Neural crest cell (in vitro differentiated cells): ENCODE results near the gene PHACTR1. TPM values are rescaled to one million over a fixed set of nuclear protein-coding genes. Genes with fewer than 3 reads are reported as not detected.

Experiments used
- DNase-seq: peaks from one replicate; pipeline ENCODE4 v3.0.0; 2021; ENCODE audit warnings: low read depth, mixed read lengths, low spot score
- H3K27ac Mint-ChIP-seq: one replicate; pipeline ENCODE4 v1.8.0; 2021; ENCODE audit warnings: mild to moderate bottlenecking, mixed read lengths; ENCODE audit not compliant: unreplicated experiment
- H3K27me3 Mint-ChIP-seq: 2 replicates; pipeline ENCODE4 v1.8.0; 2021; ENCODE audit warnings: low read depth, mild to moderate bottlenecking, mixed read lengths
- H3K36me3 Mint-ChIP-seq: 2 replicates; pipeline ENCODE4 v1.8.0; 2021; ENCODE audit warnings: low read depth, mild to moderate bottlenecking, mixed read lengths
- H3K4me1 Mint-ChIP-seq: 2 replicates; pipeline ENCODE4 v1.8.0; 2021; ENCODE audit warnings: mixed read lengths
- H3K4me3 Mint-ChIP-seq: one replicate; pipeline ENCODE4 v1.8.0; 2021; ENCODE audit warnings: mild to moderate bottlenecking, mixed read lengths
- H3K9me3 Mint-ChIP-seq: 2 replicates; pipeline ENCODE4 v1.8.0; 2021; ENCODE audit warnings: mixed read lengths
- total RNA-seq: library from RNA; stranded (reverse); gene quantifications from 2 replicates; pipeline ENCODE4 v1.2.1, GENCODE V29; 2021
- TF ChIP-seq, protein P1 (sequence below): fragments of 200-600 bp; sonication (generic); conservative IDR thresholded peaks from 2 replicates; pipeline ENCODE4 v1.5.0; 2021; ENCODE audit warnings: antibody characterized with exemption, mild to moderate bottlenecking

PHACTR1 gene
- total RNA-seq, 1 donor from 2014 or later, result 10.4 TPM

DNA sequence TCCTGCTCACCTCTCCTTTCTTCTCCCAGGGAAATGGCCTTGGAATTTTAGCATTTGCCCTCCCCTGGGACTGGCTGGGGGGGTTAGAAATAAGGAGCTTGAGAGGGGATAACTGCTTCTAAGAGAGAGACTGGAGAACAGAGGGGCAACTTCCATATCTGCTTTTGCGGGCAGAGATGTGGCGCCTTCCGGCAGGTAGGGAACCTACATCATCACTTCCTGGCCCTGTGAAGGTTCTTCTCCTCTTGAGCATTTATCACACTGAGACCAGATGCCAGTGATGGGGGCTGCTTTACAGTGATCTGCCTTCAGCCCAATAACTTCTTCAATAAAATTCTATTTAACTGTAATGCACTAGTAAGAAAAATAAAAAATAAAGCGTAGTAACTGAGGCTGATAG, 563.7 kb downstream of the PHACTR1 start:
- no peak for DNase-seq
- Mint-ChIP-seq H3K4me1 (peaks cover 10% of the 10 kb centered on the region), H3K27me3 (no peaks in the 10 kb centered on the region), H3K27ac (no peak overlapping the region), H3K9me3 (no peaks in the 10 kb centered on the region), H3K36me3 (peaks cover 6% of the 10 kb centered on the region), H3K4me3 (no peak overlapping the region)
- TF ChIP-seq, protein P1, sequence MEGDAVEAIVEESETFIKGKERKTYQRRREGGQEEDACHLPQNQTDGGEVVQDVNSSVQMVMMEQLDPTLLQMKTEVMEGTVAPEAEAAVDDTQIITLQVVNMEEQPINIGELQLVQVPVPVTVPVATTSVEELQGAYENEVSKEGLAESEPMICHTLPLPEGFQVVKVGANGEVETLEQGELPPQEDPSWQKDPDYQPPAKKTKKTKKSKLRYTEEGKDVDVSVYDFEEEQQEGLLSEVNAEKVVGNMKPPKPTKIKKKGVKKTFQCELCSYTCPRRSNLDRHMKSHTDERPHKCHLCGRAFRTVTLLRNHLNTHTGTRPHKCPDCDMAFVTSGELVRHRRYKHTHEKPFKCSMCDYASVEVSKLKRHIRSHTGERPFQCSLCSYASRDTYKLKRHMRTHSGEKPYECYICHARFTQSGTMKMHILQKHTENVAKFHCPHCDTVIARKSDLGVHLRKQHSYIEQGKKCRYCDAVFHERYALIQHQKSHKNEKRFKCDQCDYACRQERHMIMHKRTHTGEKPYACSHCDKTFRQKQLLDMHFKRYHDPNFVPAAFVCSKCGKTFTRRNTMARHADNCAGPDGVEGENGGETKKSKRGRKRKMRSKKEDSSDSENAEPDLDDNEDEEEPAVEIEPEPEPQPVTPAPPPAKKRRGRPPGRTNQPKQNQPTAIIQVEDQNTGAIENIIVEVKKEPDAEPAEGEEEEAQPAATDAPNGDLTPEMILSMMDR, result no peak

DNA sequence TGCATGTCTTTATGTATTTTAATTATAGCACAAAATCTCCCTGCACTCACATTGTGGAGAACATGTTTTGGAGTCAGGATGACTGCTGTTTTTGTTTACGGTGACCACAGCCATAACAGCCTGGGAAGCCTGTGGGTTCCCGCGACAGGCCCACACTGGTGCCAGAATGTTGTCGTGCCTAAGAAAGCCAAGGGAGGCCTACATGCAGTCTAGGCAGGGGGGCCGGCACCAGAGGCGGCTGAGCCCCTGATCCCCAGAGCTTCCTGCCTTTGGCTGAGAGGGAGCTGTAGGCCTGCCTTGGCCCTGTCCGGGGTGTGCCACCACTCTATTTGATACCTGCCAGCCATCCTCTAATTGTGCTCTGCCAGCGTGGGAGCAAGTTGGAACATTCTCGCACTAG, 565.1 kb downstream of the PHACTR1 start:
- no peak overlapping the region for H3K27ac Mint-ChIP-seq
- TF ChIP-seq, protein P1, result no peak
- no peaks in the 10 kb centered on the region for H3K27me3 Mint-ChIP-seq
- no peaks in the 10 kb centered on the region for H3K9me3 Mint-ChIP-seq
- DNase-seq, result no peak
- H3K4me1 Mint-ChIP-seq, result peaks cover 10% of the 10 kb centered on the region
- peaks cover 19% of the 10 kb centered on the region for H3K36me3 Mint-ChIP-seq
- no peak overlapping the region for H3K4me3 Mint-ChIP-seq

DNA sequence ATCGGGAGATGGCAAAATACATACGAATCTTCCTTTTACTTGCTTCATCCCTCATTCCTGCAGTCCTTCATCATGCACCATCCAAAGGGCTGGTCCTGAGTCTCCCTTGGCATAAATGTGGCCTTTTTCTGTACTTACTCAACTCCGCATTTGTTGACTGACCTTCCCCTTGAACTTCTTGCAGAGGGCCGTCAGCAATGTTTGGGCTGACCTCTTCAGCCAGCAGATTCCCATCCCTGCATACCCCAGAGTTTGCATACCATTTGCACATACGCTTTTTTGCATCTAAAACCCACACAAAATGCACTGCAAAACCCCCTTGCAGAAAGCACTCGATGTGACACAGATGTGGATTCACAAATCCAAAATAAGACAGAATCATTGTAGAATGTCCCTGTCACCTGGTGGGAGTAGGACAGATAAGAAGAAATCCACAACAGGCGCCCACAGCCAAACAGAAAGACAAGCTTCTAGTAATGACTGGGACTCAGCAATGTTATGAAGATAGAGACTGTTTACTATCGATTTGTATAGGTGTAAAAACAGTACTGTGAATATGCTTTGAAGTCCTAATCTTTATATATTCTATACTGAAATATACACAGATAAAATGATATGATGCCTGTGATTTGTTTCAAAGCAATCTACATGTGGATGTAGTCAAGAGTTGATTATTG, 566.0 kb downstream of the PHACTR1 start:
- H3K36me3 Mint-ChIP-seq, result peaks cover 26% of the 10 kb centered on the region
- H3K4me3 Mint-ChIP-seq, result no peak overlapping the region
- no peaks in the 10 kb centered on the region for H3K27me3 Mint-ChIP-seq
- H3K4me1 Mint-ChIP-seq, result peaks cover 10% of the 10 kb centered on the region
- TF ChIP-seq, protein P1, result no peak
- no peaks in the 10 kb centered on the region for H3K9me3 Mint-ChIP-seq
- no peak overlapping the region for H3K27ac Mint-ChIP-seq
- DNase-seq, result no peak

DNA sequence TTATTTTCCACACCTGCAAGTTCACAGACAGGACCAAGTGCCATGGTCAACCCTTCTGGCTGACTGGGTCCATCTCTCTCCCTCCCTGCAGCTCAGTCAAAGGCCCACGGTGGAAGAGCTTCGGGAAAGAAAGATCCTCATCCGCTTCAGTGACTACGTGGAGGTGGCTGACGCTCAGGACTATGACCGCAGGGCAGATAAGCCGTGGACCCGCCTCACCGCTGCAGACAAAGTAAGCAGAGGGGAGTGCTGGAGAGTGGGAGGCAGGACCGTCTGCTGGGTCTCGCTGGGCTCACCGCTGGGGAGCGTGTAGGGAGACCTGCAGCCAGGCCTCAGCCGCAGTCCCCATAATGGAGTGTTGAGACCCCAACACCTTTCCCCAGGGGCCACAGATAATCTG, 566.8 kb downstream of the PHACTR1 start:
- Mint-ChIP-seq H3K4me3 (no peak overlapping the region), H3K27me3 (no peaks in the 10 kb centered on the region), H3K36me3 (peaks cover 30% of the 10 kb centered on the region), H3K9me3 (no peaks in the 10 kb centered on the region), H3K4me1 (peaks cover 10% of the 10 kb centered on the region), H3K27ac (no peak overlapping the region)
- TF ChIP-seq, protein P1, result no peak
- no peak for DNase-seq

DNA sequence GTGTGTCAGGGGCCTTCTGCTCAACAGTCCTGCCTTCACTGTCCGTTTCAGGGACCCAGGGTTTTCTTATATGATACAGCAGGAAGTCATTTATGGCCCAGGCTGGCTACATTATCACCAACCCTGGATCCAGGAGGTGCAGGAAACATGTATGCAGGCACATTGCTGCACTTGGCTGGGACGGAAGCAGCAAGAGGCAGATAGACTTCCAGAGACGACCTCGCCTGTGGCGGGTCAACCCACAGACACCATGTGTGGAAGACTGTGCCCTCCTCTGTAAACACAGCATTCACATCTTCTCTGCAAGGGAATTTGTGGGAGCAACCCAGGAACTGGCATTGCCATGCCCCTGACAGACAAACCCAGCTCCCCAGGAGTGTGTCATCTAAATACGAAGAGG, 568.1 kb downstream of the PHACTR1 start:
- TF ChIP-seq, protein P1, result no peak
- Mint-ChIP-seq H3K9me3 (no peaks in the 10 kb centered on the region), H3K4me3 (no peak overlapping the region), H3K4me1 (peaks cover 7% of the 10 kb centered on the region), H3K27me3 (no peaks in the 10 kb centered on the region), H3K27ac (no peak overlapping the region), H3K36me3 (peaks cover 39% of the 10 kb centered on the region)
- no peak for DNase-seq
